SIG-M5 treated with dmso at 0.1 percent for 504 hours (cell line): ENCODE measurements around the gene CD59.
"Not testable (repeated sequence)": the region's sequence is repeated elsewhere in the genome, so short reads cannot be mapped to it uniquely, and the experiment has no call there.

ENCODE experiments used
- DNase-seq: peaks from one replicate; lab custom pipeline; 2025; ENCODE audit not compliant: unreplicated experiment; lab: John Stamatoyannopoulos, UW

CD59 gene

GRCh38 chr11:33713856-33714398 is 22.3 kb downstream of the CD59 start:
- no peak for DNase-seq

GRCh38 chr11:33713151-33713855 is 22.9 kb downstream of the CD59 start:
- DNase-seq: no peak

GRCh38 chr11:33712436-33712835 is 23.8 kb downstream of the CD59 start:
- DNase-seq: no peak

- no peak for DNase-seq
These were observed 26.8 kb downstream of the CD59 start for GRCh38 chr11:33709466-33709865.

GRCh38 chr11:33708985-33709384 is 27.2 kb downstream of the CD59 start:
- DNase-seq: no peak

GRCh38 chr11:33707831-33708230 is 28.4 kb downstream of the CD59 start:
- not testable (repeated sequence) for DNase-seq

- no peak for DNase-seq
These were observed 29.3 kb downstream of the CD59 start for GRCh38 chr11:33706966-33707365.

GRCh38 chr11:33706546-33706945 is 29.7 kb downstream of the CD59 start:
- no peak for DNase-seq

GRCh38 chr11:33704240-33705002 is 31.8 kb downstream of the CD59 start:
- no peak for DNase-seq

GRCh38 chr11:33703788-33704187 is 32.4 kb downstream of the CD59 start:
- DNase-seq: no peak

- no peak for DNase-seq
These were observed 33.0 kb downstream of the CD59 start for GRCh38 chr11:33703234-33703633.

- DNase-seq: no peak
These were observed 34.7 kb downstream of the CD59 start for GRCh38 chr11:33701302-33702230.

GRCh38 chr11:33700502-33701271 is 35.5 kb downstream of the CD59 start, which contains the start of gene C11orf91:
TSS of gene C11orf91 (minus strand) at chr11:33700826. CDS start at chr11:33700740, 86 bp downstream.
- peak; percentile 59 for DNase-seq

- no peak for DNase-seq
These were observed 36.1 kb downstream of the CD59 start for GRCh38 chr11:33700063-33700501.

- DNase-seq: no peak
These were observed 36.6 kb downstream of the CD59 start for GRCh38 chr11:33699515-33700062.

GRCh38 chr11:33698921-33699320 is 37.3 kb downstream of the CD59 start:
- DNase-seq: no peak

- DNase-seq: no peak
These were observed 38.2 kb downstream of the CD59 start for GRCh38 chr11:33697997-33698396.

- DNase-seq: no peak
These were observed 39.1 kb downstream of the CD59 start for GRCh38 chr11:33696931-33697638.

- DNase-seq: no peak
These were observed 39.8 kb downstream of the CD59 start for GRCh38 chr11:33696411-33696810.
